ENCODE measurements around the gene C16orf46.

- no peak for TF ChIP-seq CTCF (IDR thresholded peaks at IDR 0.05)
- TF ChIP-seq POLR2A (IDR thresholded peaks at IDR 0.05), result no peak
These were observed 5.2 kb downstream of the C16orf46 start for GRCh38 chr16:81071805-81072204.
